A549 treated with GW870086 at 1 μM for 4 hours (cell line): ENCODE measurements around the gene CXorf51B. TPM values are rescaled to one million over a fixed set of nuclear protein-coding genes. Genes with fewer than 3 reads are reported as not detected.

ENCODE experiments used
- total RNA-seq: library from RNA; stranded (reverse); fragments of 200-300 nt; extraction: Qiagen RNA extraction; gene quantifications from 5 replicates; pipeline ENCODE4 v1.2.3, GENCODE V29; 2022; ENCODE audit warnings: low read depth

CXorf51B gene
- not detected in 5 replicates for total RNA-seq

DNA sequence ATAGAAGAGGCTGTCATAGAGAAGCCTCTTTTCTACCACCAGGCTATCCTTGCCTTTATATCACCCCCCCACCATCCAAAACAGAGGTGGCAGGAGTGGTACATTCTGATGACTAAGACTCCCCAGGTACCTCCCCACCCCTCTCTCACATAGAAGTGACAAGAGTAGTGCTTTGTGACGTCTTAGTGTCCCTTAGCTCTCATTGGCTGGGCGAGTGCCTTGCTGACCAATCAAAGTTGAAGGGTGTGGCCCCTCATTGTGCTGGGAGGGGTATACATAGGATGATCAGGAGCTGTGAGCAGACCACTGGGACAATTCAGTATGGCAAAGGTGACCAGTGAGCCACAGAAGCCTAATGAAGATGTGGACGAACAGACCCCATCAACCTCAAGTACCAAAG lies at the start of gene CXorf51B:
Gene CXorf51B, plus strand, starts transcription at position 301 of the 400 bp plus-strand sequence. Its CDS starts 21 bp downstream, at position 322.

DNA sequence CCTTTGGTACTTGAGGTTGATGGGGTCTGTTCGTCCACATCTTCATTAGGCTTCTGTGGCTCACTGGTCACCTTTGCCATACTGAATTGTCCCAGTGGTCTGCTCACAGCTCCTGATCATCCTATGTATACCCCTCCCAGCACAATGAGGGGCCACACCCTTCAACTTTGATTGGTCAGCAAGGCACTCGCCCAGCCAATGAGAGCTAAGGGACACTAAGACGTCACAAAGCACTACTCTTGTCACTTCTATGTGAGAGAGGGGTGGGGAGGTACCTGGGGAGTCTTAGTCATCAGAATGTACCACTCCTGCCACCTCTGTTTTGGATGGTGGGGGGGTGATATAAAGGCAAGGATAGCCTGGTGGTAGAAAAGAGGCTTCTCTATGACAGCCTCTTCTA lies 5.1 kb downstream of the CXorf51B start, which contains the start of gene CXorf51A:
Gene CXorf51A, minus strand, starts transcription at position 101 of the 400 bp plus-strand sequence. Its CDS starts 21 bp downstream, at position 80.

Other genes with a start within 250 kb of the CXorf51B start
- gene CXorf51A, start 5.0 kb downstream of the CXorf51B start, total RNA-seq = not detected in 5 replicates